ENCODE data around the gene RGS9BP. TPM values are rescaled to one million over a fixed set of nuclear protein-coding genes. Genes with fewer than 3 reads are reported as not detected.

The RGS9BP gene
- total RNA-seq, 1 donor from 2014 or later: not detected

- Histone ChIP-seq H4K20me1 (ENCODE audit: low read depth) (peaks cover 2% of the 10 kb centered on the region), H3K4me3 (no peak overlapping the region), H3K79me2 (ENCODE audit: low read depth) (no peaks in the 10 kb centered on the region), H2AFZ (replicated peaks) (no peak overlapping the region), H3K36me3 (no peaks in the 10 kb centered on the region), H3K9me3 (ENCODE audit: low read depth) (no peaks in the 10 kb centered on the region), H3K27ac (no peak overlapping the region), H3K27me3 (peaks cover 27% of the 10 kb centered on the region), H3F3A (ENCODE audit: low read depth) (peaks cover 10% of the 10 kb centered on the region), H3K4me1 (peaks cover 5% of the 10 kb centered on the region), H3K4me2 (no peak overlapping the region), H3K9ac (no peak overlapping the region)
- Mint-ChIP-seq H3K27ac (no peak overlapping the region), H3K27me3 (ENCODE audit: insufficient read depth, low read depth) (peaks cover 17% of the 10 kb centered on the region), H3K36me3 (no peaks in the 10 kb centered on the region), H3K4me3 (no peak overlapping the region), H3K4me1 (peaks cover 6% of the 10 kb centered on the region), H3K9me3 (no peaks in the 10 kb centered on the region)
- TF ChIP-seq EZH2phosphoT487 (IDR thresholded peaks at IDR 0.05) (no peak), EZH2 (IDR thresholded peaks at IDR 0.05) (no peak), CTCF (IDR thresholded peaks at IDR 0.05) (no peak)
- DNase-seq (ENCODE audit: low spot score): no peak
These were observed 6.7 kb downstream of the RGS9BP start for GRCh38 chr19:32682317-32682716.

- H3K9me3 Mint-ChIP-seq: no peaks in the 10 kb centered on the region
- Histone ChIP-seq H3K4me2 (no peak overlapping the region), H3K4me3 (no peak overlapping the region), H3K27me3 (peaks cover 12% of the 10 kb centered on the region), H3K79me2 (ENCODE audit: low read depth) (no peaks in the 10 kb centered on the region), H3K4me1 (no peaks in the 10 kb centered on the region), H2AFZ (replicated peaks) (no peak overlapping the region), H3K9me3 (ENCODE audit: low read depth) (no peaks in the 10 kb centered on the region), H3F3A (ENCODE audit: low read depth) (no peaks in the 10 kb centered on the region), H3K27ac (no peak overlapping the region), H4K20me1 (ENCODE audit: low read depth) (no peaks in the 10 kb centered on the region), H3K36me3 (no peaks in the 10 kb centered on the region), H3K9ac (no peak overlapping the region)
- no peak overlapping the region for H3K27ac Mint-ChIP-seq
- no peak for DNase-seq (ENCODE audit: low spot score)
- no peaks in the 10 kb centered on the region for H3K36me3 Mint-ChIP-seq
- no peak for TF ChIP-seq EZH2 (IDR thresholded peaks at IDR 0.05)
- TF ChIP-seq CTCF (IDR thresholded peaks at IDR 0.05): no peak
- TF ChIP-seq EZH2phosphoT487 (IDR thresholded peaks at IDR 0.05): no peak
- H3K4me1 Mint-ChIP-seq: peaks cover 7% of the 10 kb centered on the region
- no peak overlapping the region for H3K4me3 Mint-ChIP-seq
- H3K27me3 Mint-ChIP-seq (ENCODE audit: insufficient read depth, low read depth): peaks cover 11% of the 10 kb centered on the region
These were observed 11.3 kb downstream of the RGS9BP start for GRCh38 chr19:32686847-32687475.

GRCh38 chr19:32687681-32688080 is 12.0 kb downstream of the RGS9BP start:
- no peak for DNase-seq (ENCODE audit: low spot score)

More at GRCh38 chr19:32687681-32688080, 12.0 kb downstream of the RGS9BP start:
- H3K9me3 ChIP-seq (ENCODE audit: low read depth): no peaks in the 10 kb centered on the region
- peaks cover 19% of the 10 kb centered on the region for H3K27me3 ChIP-seq
- peaks cover 4% of the 10 kb centered on the region for H3K79me2 ChIP-seq (ENCODE audit: low read depth)
- no peak overlapping the region for H3K27ac Mint-ChIP-seq
- H3K9me3 Mint-ChIP-seq: peaks cover under 1% of the 10 kb centered on the region
- no peak overlapping the region for H3K4me3 Mint-ChIP-seq
- no peak for TF ChIP-seq EZH2 (IDR thresholded peaks at IDR 0.05)
- no peak for TF ChIP-seq EZH2phosphoT487 (IDR thresholded peaks at IDR 0.05)
- TF ChIP-seq CTCF (IDR thresholded peaks at IDR 0.05): no peak
- peaks cover 8% of the 10 kb centered on the region for H3K4me1 Mint-ChIP-seq
- no peak overlapping the region for H2AFZ ChIP-seq (replicated peaks)
- H3K27me3 Mint-ChIP-seq (ENCODE audit: insufficient read depth, low read depth): peaks cover 13% of the 10 kb centered on the region
- no peaks in the 10 kb centered on the region for H4K20me1 ChIP-seq (ENCODE audit: low read depth)
- no peak overlapping the region for H3K27ac ChIP-seq
- H3K36me3 ChIP-seq: no peaks in the 10 kb centered on the region
- peaks cover under 1% of the 10 kb centered on the region for H3K36me3 Mint-ChIP-seq
- H3K4me2 ChIP-seq: no peak overlapping the region
- H3K9ac ChIP-seq: no peak overlapping the region
- H3F3A ChIP-seq (ENCODE audit: low read depth): no peaks in the 10 kb centered on the region
- H3K4me3 ChIP-seq: no peak overlapping the region
- H3K4me1 ChIP-seq: peaks cover 6% of the 10 kb centered on the region

Data from neural progenitor cell (in vitro differentiated cells).